Left lung (tissue), 14 donors: ENCODE measurements around the gene MISP. TPM values are rescaled to one million over a fixed set of nuclear protein-coding genes. Genes with fewer than 3 reads are reported as not detected.
A peak's percentile ranks its signal among the peaks of the same experiment; 100 is the strongest.
"Not testable (repeated sequence)": the region's sequence is repeated elsewhere in the genome, so short reads cannot be mapped to it uniquely, and the experiment has no call there.

ENCODE experiments used
- ATAC-seq: fragments of 200-7000 bp; cut with Tn5 transposase; one replicate; pipeline ENCODE4 v1.9.1; 2020; ENCODE audit warnings: moderate library complexity
- DNase-seq, 4 donors: peaks; one replicate each; pipeline ENCODE4 v3.0.0-alpha.2; 2013 to 2020
- H3K27ac ChIP-seq, 2 donors: fragments of 200-600 bp; sonication (generic) in 1 of 2; one replicate each; pipeline versions ENCODE4 v1.5.0 to v1.8.0; 2020 to 2021
- H3K27me3 ChIP-seq, 2 donors: fragments of 200-600 bp; sonication (generic) in 1 of 2; one replicate each; pipeline versions ENCODE4 v1.5.0 to v1.8.0; 2020 to 2021
- H3K36me3 ChIP-seq, 2 donors: fragments of 200-600 bp; sonication (generic) in 1 of 2; one replicate each; pipeline versions ENCODE4 v1.5.0 to v1.8.0; 2020 to 2021
- H3K4me1 ChIP-seq, 2 donors: fragments of 200-600 bp; one replicate each; pipeline ENCODE4 v1.8.0; 2021
- H3K4me3 ChIP-seq, 2 donors: fragments of 200-600 bp; sonication (generic) in 1 of 2; one replicate each; pipeline versions ENCODE4 v1.5.0 to v1.8.0; 2020 to 2021; ENCODE audit warnings: mild to moderate bottlenecking in 1 of 2
- H3K9me3 ChIP-seq, 2 donors: fragments of 200-600 bp; sonication (generic) in 1 of 2; one replicate each; pipeline versions ENCODE4 v1.5.0 to v1.8.0; 2020 to 2021
- CTCF ChIP-seq, 2 donors: fragments of 200-600 bp; sonication (generic) in 1 of 2; IDR thresholded peaks; one replicate each; pipeline versions ENCODE4 v1.5.0 to v1.8.0; 2021; ENCODE audit warnings: antibody characterized with exemption in 2 of 2
- intact Hi-C, 2 donors: fragments of 100-400 bp; cut with DNase I; formaldehyde crosslinking; loops; one replicate each; pipeline versions ENCODE4 v1.11.2 to v1.14.2; 2022
- long read RNA-seq, 12 donors: library from polyadenylated mRNA in 2 of 12; unstranded in 2 of 12; transcript quantifications; one replicate each; pipeline ENCODE4 v2.0.0 and lab custom pipeline, GENCODE V29; 2019 to 2026
- polyA plus RNA-seq, 6 donors: library from polyadenylated mRNA; unstranded; fragments of 120-200 nt; gene quantifications; one replicate each; pipeline ENCODE4 v1.2.1, GENCODE V29; 2013; ENCODE audit not compliant: insufficient read length in 6 of 6
- total RNA-seq, 2 donors: library from RNA; stranded (reverse); fragmentation: NEBNext Ultra II Directional; extraction: Animal tissue kit (Norgen Biotek cat#: 25700); gene quantifications; one replicate each; pipeline ENCODE4 v1.2.1, GENCODE V29; 2021
- donor health status: DM: no; HTN: yes; CAD: no.
- donor health status: DM: no; HTN: no; CAD: no.

The MISP gene, protein sequence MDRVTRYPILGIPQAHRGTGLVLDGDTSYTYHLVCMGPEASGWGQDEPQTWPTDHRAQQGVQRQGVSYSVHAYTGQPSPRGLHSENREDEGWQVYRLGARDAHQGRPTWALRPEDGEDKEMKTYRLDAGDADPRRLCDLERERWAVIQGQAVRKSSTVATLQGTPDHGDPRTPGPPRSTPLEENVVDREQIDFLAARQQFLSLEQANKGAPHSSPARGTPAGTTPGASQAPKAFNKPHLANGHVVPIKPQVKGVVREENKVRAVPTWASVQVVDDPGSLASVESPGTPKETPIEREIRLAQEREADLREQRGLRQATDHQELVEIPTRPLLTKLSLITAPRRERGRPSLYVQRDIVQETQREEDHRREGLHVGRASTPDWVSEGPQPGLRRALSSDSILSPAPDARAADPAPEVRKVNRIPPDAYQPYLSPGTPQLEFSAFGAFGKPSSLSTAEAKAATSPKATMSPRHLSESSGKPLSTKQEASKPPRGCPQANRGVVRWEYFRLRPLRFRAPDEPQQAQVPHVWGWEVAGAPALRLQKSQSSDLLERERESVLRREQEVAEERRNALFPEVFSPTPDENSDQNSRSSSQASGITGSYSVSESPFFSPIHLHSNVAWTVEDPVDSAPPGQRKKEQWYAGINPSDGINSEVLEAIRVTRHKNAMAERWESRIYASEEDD
- total RNA-seq (10 to 100 TPM; 19.2 to 44.0 TPM), polyA plus RNA-seq (10 to 100 TPM in 3 of 6 donors, 1 to 10 TPM in 3; 5.8 to 15.6 (median 10.6) TPM)
- long read RNA-seq, donor 1, partial matches to known transcripts = 7 of 8 reads
- long read RNA-seq, donor 1, other reads (novel, unspliced or antisense) = 0 of 8 reads
- long read RNA-seq, donor 2, partial matches to known transcripts = 0 of 1 reads
- long read RNA-seq, donor 2, other reads (novel, unspliced or antisense) = 0 of 1 reads
- long read RNA-seq, donor 3 = 0 reads
- long read RNA-seq, donor 4, transcript MISP-201 (5 exons, 2,871 nt) = major isoform, 9 of 16 reads
- long read RNA-seq, donor 4, partial matches to known transcripts = 5 of 16 reads
- long read RNA-seq, donor 4, other reads (novel, unspliced or antisense) = 2 of 16 reads
- long read RNA-seq, donor 5 = 0 reads
- long read RNA-seq, donor 6 = 0 reads
- long read RNA-seq, donor 7 = 0 reads
- long read RNA-seq, donor 8 = 0 reads
- long read RNA-seq, donor 9 = 0 reads
- long read RNA-seq, donor 10, partial matches to known transcripts = 3 of 8 reads
- long read RNA-seq, donor 10, other reads (novel, unspliced or antisense) = 3 of 8 reads
- long read RNA-seq, donor 11 = 0 reads
- long read RNA-seq, donor 12, partial matches to known transcripts = 0 of 2 reads
- long read RNA-seq, donor 12, other reads (novel, unspliced or antisense) = 0 of 2 reads

- intact Hi-C loops = no loop called here
- Histone ChIP-seq H3K27ac (peak within 1 kb of the TSS; percentile 53 to 68), H3K36me3 (no peaks in the 10 kb centered on the region), H3K4me3 (peak within 1 kb of the TSS; percentile 25 to 36), H3K4me1 (peaks cover 0 to 10% of the 10 kb centered on the region in 2 donors), H3K9me3 (peaks cover 0 to 14% of the 10 kb centered on the region in 2 donors), H3K27me3 (peaks cover 0 to 29% of the 10 kb centered on the region in 2 donors)
- peak; percentile 73 for ATAC-seq
- no peak for TF ChIP-seq CTCF (IDR thresholded peaks at IDR 0.05)
- peak in 3 of 4 donors; percentile 76 to 88 (median 83) for DNase-seq
These were observed at the start of gene MISP for GRCh38 chr19:750640-751423. Gene MISP, plus strand, starts transcription at chr19:751112. Its CDS starts 5,835 bp downstream, at chr19:756947.

GRCh38 chr19:702847-703246, 48.1 kb upstream of the MISP start:
- H3K27me3 ChIP-seq, DNase-seq, ATAC-seq, intact Hi-C loops, H3K9me3 ChIP-seq, H3K36me3 ChIP-seq: not testable (repeated sequence)
- Histone ChIP-seq H3K27ac (peak overlapping the region in 1 of 2 donors; percentile 62), H3K4me1 (peaks cover 3 to 29% of the 10 kb centered on the region in 2 donors), H3K4me3 (peak overlapping the region in 1 of 2 donors; percentile 38)

DNA sequence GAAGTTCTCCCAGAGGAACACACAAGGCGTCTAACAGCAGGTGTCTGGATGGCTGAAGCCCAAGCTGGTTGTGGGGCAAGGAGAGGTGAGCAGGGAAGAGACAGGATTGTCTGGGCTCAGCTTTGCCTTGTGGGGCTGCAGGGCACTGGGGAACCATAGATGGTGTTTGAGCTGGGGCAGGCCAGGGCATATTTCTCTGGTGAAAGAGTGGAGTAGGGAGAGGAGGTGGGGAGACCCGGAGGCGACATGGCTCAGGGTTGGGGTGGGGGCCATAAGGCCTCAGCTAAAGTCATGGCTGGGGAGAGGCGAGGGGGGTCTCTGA, 47.6 kb upstream of the MISP start:
- no peak for TF ChIP-seq CTCF (IDR thresholded peaks at IDR 0.05)
- no peaks in the 10 kb centered on the region for H3K36me3 ChIP-seq
- H3K9me3 ChIP-seq = no peaks in the 10 kb centered on the region
- H3K4me1 ChIP-seq = peaks cover 3 to 29% of the 10 kb centered on the region in 2 donors
- H3K27me3 ChIP-seq = peaks cover 0 to 5% of the 10 kb centered on the region in 2 donors
- ATAC-seq (no peak), DNase-seq (no peak)
- peak overlapping the region in 1 of 2 donors; percentile 38 for H3K4me3 ChIP-seq
- H3K27ac ChIP-seq = peak overlapping the region in 1 of 2 donors; percentile 62
- intact Hi-C loops = no loop called here

DNA sequence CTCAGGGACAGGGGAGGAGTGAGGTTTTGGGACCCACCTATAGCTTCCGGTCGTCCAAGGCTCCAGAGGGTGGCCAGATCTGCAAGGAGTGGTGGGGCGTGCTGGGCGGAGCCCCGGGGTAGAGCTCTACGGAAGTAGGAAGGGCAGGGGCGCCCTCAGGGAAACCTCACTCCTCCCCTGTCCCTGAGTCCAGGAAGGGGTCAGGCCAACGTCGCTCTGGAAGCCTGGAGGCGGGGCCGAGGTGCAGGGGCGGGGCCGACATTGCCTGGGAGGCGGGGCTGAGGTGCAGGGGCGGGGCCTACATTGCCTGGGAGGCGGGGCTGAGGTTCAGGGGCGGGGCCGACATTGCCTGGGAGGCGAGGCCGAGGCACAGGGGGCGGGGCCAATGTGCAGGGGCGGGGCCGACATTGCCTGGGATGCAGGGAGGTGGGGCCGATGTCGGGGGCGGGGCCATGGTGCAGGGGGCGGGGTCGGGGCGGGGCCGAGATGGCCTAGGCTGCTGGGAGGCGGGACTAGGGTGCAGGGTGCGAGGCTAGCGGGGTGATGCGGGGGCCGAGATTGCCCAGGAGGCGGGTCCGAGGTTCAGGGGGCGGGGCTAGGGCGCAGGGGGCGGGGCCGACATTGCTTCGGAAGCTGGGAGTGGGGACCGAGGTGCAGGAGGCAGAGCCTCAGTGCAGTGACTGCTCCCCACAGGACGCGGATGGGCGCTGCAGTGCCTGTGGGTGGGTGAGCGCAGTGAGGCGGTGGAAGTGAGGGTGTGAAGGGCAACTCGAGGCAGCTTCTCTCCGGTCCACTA, 47.1 kb upstream of the MISP start:
- DNase-seq = peak in 2 of 4 donors; percentile 87 to 95
- Histone ChIP-seq H3K27ac (peak overlapping the region in 1 of 2 donors; percentile 62), H3K4me3 (peak overlapping the region in 1 of 2 donors; percentile 38), H3K27me3 (peaks cover 0 to 9% of the 10 kb centered on the region in 2 donors), H3K9me3 (no peaks in the 10 kb centered on the region), H3K4me1 (peaks cover 3 to 26% of the 10 kb centered on the region in 2 donors), H3K36me3 (no peaks in the 10 kb centered on the region)
- intact Hi-C loops = no loop called here
- TF ChIP-seq CTCF (IDR thresholded peaks at IDR 0.05) = no peak
- peak; percentile 90 for ATAC-seq
